GM18508 (cell line): ENCODE measurements around the gene KRT7.

Experiments
- ATAC-seq: cut with Tn5 transposase; IDR thresholded peaks from one replicate; pipeline ENCODE4 v1.9.1; 2021; ENCODE audit warnings: moderate number of reproducible peaks; ENCODE audit not compliant: insufficient read depth, unreplicated experiment

The KRT7 gene

DNA sequence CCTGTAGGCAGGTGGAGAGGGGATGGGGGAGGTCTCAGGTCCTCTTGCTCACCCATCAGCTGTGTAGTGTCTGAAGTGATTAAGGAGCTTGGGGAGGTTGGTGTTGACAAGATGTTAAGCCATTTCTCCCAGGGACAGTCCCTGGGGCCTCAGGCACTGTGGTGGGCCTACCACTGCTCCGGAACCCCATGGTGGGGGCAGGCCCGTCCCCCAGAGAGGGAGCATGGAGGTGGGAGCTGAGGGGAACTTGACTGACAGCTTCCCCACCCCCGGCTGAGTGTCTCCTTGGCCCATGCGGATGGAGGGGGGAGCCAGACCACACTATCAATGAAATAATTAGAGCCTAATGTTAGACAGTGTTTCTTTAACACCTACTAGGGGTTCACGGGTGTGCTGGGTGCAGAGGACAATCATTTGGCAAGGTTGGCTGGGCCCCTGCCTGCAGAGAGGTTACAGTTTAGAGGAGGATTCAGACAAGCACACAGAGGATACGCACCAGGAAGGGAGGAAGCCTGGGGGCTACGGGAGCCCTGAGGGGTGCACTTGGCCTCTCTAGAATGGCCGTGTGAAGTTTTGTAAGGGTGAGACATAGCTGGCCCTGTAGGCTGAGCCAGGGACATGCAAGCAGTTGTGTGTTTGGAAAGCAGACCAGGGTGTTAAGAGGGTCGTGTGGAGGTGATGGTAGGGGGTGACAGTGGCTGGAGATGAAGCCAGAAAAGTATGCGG, 22.0 kb upstream of the KRT7 start:
- ATAC-seq = no peak

DNA sequence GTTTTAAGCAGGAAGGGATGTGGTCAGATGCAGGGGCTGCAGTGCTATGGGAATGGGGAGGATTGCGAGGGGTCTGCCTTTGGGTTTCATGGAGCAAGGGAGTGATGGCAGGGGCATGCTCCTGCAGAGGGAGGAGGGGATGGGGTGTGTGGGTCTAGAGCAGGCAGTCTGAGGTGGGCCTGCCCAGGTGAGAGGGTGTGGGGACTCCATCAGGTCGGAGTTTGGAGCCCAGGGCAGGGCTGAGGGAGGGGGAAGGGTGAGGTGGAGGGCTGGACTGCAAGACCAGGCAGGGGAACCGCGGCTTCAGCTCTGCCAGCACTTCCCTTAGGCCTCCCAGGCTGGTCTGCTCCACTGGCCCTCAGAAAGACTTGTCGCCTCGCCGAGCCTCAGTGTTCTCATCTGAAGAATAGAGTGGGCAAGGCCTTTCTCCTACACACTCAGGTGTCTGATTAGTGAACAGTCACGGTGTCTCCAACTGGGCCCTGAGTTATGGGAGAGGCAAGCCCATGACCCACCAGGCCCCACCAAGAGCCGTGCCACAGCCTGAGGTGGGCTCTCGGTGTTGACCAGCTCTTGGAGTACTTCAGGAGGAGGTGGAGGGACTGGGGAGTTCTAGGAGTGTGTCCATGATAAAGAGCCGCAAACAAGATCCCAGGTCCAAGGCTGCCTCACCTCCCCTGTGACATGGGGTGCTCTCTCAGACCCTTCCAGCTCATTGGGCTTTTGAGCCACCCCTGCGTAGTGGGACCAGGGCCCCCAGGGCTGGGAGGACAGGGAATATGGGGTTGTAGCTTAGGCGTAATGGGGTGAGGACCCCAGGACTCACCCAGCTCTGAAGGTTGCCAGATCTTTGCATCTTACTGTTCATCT, 21.1 kb upstream of the KRT7 start:
- no peak for ATAC-seq

DNA sequence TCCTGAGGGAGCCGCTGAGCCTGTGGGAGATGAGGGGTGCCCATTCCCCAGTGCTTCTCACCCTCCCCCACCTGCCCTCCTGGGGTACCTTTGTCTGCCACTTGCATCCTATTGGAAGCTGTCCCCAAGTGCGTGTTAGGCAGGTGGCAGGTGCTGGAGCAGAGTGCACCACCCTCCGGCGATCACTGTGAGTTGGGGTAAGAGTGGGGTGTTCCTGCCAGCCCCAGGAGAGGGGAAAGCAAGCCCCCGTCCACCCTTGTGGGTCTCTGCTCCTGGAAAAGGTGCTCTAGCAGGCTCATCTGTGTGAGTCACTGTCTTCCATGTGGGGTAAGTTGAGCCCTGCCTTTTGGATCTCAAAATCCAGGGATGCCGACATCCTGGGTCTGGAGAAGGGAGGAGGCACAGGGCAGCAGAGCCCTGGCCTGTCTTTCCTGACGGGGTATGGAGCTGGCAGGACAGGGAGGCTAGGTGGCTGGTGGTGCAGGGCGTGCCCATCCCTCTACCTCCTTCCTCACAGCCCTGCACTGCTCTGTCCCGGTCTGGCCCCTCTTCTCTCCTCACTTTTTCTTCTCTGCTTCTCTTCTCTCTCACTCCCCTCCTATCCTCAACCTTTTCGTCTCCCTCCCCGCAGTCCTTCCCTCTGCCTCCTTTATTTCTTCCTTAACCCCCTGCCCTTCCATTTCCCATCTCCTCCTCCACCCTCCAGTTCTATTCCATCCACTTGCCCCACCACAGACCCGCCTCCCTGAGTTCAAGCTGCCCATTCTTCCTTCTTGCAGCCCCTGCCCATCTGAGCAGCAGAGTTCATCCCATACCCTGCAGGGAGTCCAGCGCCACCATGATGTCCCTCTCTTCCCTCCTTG, 20.1 kb upstream of the KRT7 start:
- ATAC-seq = no peak

- no peak for ATAC-seq
These were observed 19.3 kb upstream of the KRT7 start for GRCh38 chr12:52213564-52214420.

DNA sequence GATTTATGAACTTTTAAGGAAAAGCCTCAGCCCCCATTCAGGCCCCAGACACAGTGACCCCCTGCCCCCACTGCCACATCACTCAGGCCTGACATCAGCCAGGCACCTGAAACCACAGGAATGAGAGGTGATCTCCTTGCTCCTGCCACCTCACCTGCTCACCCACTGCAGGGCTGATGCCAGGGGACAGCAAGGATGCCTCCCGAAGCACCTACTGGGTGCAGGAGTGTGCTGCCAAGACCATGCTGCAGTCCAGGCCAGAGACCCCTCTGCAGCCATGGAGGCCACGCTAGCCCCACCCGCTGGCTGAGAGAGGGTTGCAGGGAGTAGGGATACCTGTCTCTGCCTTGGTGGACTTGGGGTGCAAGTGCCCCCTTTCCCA, 18.6 kb upstream of the KRT7 start:
- ATAC-seq = no peak

DNA sequence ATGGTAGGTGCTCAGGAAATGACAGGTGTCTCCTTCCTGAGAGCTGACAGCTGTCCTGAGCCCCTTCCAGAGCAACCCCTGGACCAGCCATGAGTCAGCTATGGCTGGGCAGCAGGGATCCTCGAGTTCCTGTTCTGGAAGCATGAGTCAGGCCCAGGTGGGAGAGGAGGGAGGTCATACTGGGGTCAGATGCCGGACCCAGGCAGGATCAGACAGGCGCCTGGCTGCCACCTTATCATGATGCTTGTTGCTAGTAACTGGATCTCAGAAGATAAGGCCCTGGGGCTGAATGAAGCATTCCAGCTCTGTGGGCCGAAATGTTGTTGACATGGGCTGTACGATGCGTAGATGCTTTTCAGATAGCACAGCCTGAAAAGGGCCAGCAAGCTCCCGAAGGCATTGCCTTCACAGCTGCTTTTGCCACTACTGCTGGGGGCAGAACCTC, 17.4 kb upstream of the KRT7 start:
- no peak for ATAC-seq

DNA sequence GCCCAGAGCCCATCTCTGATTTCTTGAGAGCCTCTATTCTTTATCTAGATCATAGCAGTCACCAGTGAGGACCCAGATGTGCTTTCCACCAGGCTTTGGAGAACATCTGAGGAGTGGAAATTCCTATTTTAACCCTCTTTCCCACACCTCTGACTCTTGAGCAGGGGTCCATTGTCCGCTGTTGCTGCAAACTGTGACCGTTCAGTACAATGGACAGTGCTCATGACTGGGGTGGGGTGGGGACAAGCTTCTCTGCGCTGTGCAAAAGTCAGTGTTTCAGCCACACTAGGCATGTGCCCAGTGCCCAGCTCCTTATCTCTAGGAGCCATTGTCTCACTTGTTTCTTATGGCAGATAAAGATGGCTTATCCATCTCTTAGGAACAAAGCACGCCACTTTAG, 16.9 kb upstream of the KRT7 start:
- ATAC-seq = no peak

- ATAC-seq = no peak
These were observed 16.2 kb upstream of the KRT7 start for GRCh38 chr12:52216807-52217206.

DNA sequence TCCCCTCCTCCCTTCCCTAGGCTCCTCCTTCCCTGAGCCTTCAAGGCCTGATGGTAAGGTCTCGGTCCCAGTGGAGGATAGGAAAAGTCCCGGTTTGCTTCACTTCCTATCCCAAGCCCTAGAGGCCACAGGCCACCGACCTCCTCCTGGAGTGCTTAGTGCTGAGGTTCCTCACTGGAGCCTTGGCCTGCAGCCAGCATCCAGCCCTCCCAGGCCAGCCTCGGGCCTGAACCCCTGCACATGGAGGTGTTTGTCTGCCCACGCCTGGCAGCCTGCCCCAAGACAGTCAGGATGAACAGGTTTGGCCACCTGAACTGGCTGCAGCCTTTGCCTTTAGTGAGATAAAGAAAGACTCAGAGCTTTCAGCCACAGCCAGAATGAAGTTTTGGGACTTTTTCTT, 15.8 kb upstream of the KRT7 start:
- ATAC-seq = no peak

DNA sequence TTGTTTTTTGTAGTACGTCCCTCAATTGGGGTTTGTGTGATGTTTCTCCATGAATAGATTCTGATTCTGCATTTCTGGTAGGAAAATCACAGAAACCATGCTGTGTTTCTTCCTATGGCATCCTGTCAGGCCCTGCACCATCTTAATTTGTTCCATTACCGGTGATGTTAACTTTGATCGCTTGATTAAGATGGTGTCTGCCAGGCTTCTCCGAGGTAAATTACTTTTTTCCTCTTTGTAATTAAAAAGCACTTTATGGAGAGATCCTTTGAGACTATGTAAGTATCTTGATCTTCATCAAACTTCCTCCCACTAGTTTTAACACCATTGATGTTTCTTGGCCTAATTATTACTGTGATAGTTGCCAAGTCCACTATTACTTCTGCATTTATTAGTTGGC, 15.0 kb upstream of the KRT7 start:
- no peak for ATAC-seq

DNA sequence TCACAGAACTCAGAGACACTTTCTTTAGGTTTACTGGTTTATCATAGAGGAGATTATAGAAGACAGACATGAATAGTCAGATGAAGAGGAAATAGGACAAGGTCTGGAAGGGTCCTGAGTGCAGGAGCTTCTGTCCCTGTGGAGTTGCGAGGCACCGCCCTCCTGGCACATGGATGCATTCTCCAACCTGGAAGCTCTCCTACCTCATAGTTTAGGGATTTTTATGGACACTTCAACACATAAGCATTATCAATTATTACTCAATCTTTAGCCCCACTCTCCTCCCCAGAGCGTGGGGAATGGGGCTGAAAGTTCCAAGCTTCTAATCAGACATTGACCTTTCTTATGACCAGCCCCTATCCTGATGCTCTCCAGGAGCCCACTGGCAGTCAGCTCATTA, 12.6 kb upstream of the KRT7 start:
- no peak for ATAC-seq

GRCh38 chr12:52221070-52221781, 11.8 kb upstream of the KRT7 start:
- no peak for ATAC-seq

GRCh38 chr12:52221912-52222457, 11.1 kb upstream of the KRT7 start:
- ATAC-seq = no peak

DNA sequence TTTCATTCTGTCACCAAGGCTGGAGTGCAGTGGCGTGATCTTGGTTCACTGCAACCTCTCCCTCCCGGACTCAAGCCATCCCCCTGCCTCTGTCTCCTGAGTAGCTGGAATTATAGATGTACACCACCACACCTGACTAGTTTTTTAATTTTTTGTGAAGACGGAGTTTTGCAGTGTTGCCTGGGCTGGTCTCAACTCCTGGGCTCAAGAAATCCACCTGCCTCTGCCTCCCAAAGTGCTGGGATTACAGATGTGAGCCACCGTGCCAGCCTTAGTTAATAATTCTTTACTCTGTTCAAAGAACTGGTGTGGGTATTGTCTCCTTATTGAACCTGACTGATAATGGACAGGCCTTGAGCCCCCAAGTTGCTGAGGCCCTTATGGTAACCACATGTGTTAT, 10.4 kb upstream of the KRT7 start:
- no peak for ATAC-seq

- ATAC-seq = no peak
These were observed 9.5 kb upstream of the KRT7 start for GRCh38 chr12:52223406-52224039.

- ATAC-seq = no peak
These were observed 8.9 kb upstream of the KRT7 start for GRCh38 chr12:52224151-52224550.

DNA sequence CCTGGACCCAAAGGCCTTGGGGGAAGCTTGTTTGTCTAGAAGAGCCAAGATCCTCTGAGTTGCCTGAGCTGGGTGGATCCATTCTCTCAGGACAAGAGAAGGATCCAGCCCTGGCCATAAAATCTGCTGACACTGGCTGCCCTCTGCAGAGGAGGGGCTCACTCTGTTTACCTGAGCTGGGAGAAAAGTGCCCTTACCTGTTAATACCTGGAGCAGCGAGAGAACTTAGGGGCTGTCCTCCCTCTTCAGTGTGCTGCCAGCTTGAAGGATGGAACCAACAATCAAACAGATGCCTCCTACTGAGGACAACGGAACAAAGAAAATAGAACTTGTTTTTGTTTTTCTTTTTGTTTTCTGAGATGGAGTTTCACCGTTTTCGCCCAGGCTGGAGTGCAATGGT, 7.3 kb upstream of the KRT7 start:
- no peak for ATAC-seq

- no peak for ATAC-seq
These were observed 6.6 kb upstream of the KRT7 start for GRCh38 chr12:52226446-52226845.
